K562 (cell line): Measurements from ENCODE around the gene TNFAIP8L1. TPM values are rescaled to one million over a fixed set of nuclear protein-coding genes. Genes with fewer than 3 reads are reported as not detected.

Experiments used
- CTCF ChIP-seq, 3 experiments: IDR thresholded peaks in 2 of 3; conservative IDR thresholded peaks in 1 of 3; 2 replicates each; pipeline ENCODE4 v1.5.1; 2011 to 2012; ENCODE audit warnings: low read length in 3 of 3, mild to moderate bottlenecking in 3 of 3, control low read depth in 2 of 3, improper control_type of control experiment in 1 of 3, inconsistent platforms in 1 of 3, low read depth in 1 of 3, mixed read lengths in 1 of 3, moderate library complexity in 1 of 3; ENCODE audit not compliant: insufficient read depth in 2 of 3
- MGA ChIP-seq: fragments of 450-650 bp; IDR thresholded peaks from 2 replicates; pipeline ENCODE4 v1.6.1; 2016; ENCODE audit warnings: mild to moderate bottlenecking, moderate library complexity
- polyA plus RNA-seq, 8 experiments: library from polyadenylated mRNA; depleted of rRNA in 4 of 8; stranded (reverse) in 5 of 8; unstranded in 3 of 8; fragments of >200 nt; fragmentation: Nextera tagmentation in 2 of 8; fragmentation: Illumina TruSeq in 1 of 8; extraction: Ambion mirVana in 2 of 8; extraction: Trizol in 1 of 8; gene quantifications; 2 replicates each; pipeline versions ENCODE4 v1.2.1 to v1.2.3, GENCODE V29; 2011 to 2014; ENCODE audit warnings: inconsistent platforms in 1 of 8, missing spikeins in 1 of 8
- total RNA-seq, 7 experiments: library from RNA; depleted of rRNA in 6 of 7; stranded (reverse); fragments of >200 nt in 6 of 7; fragmentation: Illumina TruSeq in 2 of 7; extraction: Trizol in 2 of 7; gene quantifications; 2 replicates each; pipeline versions ENCODE4 v1.2.1 to v1.2.3, GENCODE V29; 2011 to 2021; ENCODE audit warnings: low replicate concordance in 1 of 7

The TNFAIP8L1 gene
- total and polyA plus RNA-seq, 9 of the 15 experiments (the other 6 are each of a cell fraction or from before 2014, with no cell fraction given) = 0.69 to 9.3 (median 4.9) TPM

DNA sequence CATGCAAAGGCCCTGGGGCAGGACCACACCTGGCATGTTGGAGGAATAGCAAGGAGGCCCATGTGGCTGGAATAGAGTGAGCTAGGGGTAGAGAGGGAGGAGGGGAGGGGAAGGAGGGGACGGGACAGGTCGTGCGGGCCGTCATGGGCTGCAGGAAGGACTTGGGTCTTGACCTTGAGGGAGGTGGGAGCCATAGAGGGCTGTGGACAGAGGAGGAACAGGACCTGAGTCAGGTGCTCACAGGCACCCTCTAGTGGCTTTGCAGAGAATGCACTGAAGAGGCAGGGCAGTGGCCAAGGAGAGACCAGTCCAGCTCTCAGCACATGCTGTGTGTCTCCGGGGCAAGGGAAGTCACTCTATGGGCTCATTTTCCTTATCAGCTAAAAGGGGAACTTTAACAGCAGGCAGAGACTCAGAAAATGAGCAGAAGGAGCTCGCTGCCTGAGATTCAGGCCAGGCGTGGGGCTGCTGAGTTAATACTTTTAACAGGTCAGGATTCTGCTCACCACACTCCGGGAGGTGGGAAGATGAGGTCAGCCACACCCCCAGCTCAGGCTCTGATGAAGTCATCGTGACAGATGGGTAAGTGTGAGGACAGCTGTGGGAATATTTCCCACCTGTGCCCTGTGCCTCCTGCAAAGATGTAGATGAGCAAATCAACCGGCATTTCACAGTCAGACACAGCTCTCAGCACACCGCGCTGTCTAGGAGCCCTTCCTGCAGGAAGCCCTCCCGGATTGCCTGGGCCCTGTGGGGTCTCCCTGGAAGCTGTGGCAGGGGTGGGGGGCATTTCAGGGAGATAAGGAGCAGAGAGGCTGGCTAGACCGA lies 6.0 kb upstream of the TNFAIP8L1 start (continued):
- TF ChIP-seq MGA = peak; percentile 28; the same call in 1 of the 2 replicates
- peak; percentile 91 to 98 (median 94) for TF ChIP-seq CTCF (IDR thresholded peaks at IDR 0.05 in 2 of 3, conservative IDR thresholded peaks at IDR 0.05 in 1 of 3; ENCODE audit: insufficient read depth in 2 of 3, low read depth in 1 of 3, low read length in 3 of 3)
